Choroid plexus epithelial cell (primary cell): ENCODE measurements around the gene MYLIP.

Experiments
- DNase-seq: peaks from one replicate; pipeline ENCODE4 v3.0.0-alpha.2; 2010; ENCODE audit warnings: low read depth
- H3K4me3 ChIP-seq: 2 replicates; pipeline ENCODE4 v1.5.1; 2011; ENCODE audit warnings: low read depth, mild to moderate bottlenecking, control low read depth, low read length, moderate library complexity
- CTCF ChIP-seq: conservative IDR thresholded peaks from 2 replicates; pipeline ENCODE4 v1.5.1; 2011; ENCODE audit warnings: low read depth, mild to moderate bottlenecking, control low read depth, inconsistent platforms, low read length, moderate library complexity

The MYLIP gene

GRCh38 chr6:16122197-16122596, 6.7 kb upstream of the MYLIP start:
- H3K4me3 ChIP-seq, result no peak overlapping the region
- TF ChIP-seq CTCF, result no peak
- no peak for DNase-seq

- no peak overlapping the region for H3K4me3 ChIP-seq
- TF ChIP-seq CTCF, result no peak
- no peak for DNase-seq
Observed at GRCh38 chr6:16124198-16125180, 4.4 kb upstream of the MYLIP start.

- TF ChIP-seq CTCF, result no peak
- no peak for DNase-seq
- no peak overlapping the region for H3K4me3 ChIP-seq
Observed at GRCh38 chr6:16126056-16126455, 2.8 kb upstream of the MYLIP start.

- H3K4me3 ChIP-seq, result no peak overlapping the region
- no peak for TF ChIP-seq CTCF
- DNase-seq, result no peak
Observed at GRCh38 chr6:16126861-16127260, 2.0 kb upstream of the MYLIP start.

- DNase-seq, result no peak
- no peak overlapping the region for H3K4me3 ChIP-seq
- no peak for TF ChIP-seq CTCF
Observed at GRCh38 chr6:16127471-16127870, 1.4 kb upstream of the MYLIP start.

GRCh38 chr6:16129623-16130401, 926 bp downstream of the MYLIP start:
- no peak for TF ChIP-seq CTCF
- H3K4me3 ChIP-seq, result peak overlapping the region; percentile 84
- DNase-seq, result peak; percentile 25
